Tibial nerve (tissue), 4 donors: Measurements from ENCODE around the gene RTL10.

Source experiments
- EP300 ChIP-seq, 2 donors: sonication (generic); formaldehyde crosslinking; IDR thresholded peaks; one replicate each; pipeline ENCODE4 v1.6.1; 2017; ENCODE audit warnings: antibody characterized with exemption in 2 of 2, mild to moderate bottlenecking in 1 of 2
- POLR2A ChIP-seq, 2 donors: fragments of 450-650 bp; IDR thresholded peaks; one replicate each; pipeline ENCODE4 v1.6.1; 2017; ENCODE audit warnings: antibody characterized with exemption in 2 of 2, mild to moderate bottlenecking in 2 of 2, moderate library complexity in 2 of 2
- TF ChIP-seq, protein P1 (sequence below), 5 experiments: fragments of 200-600 bp in 3 of 5; fragments of 450-650 bp in 2 of 5; sonication (generic) in 3 of 5; IDR thresholded peaks; one replicate each; pipeline ENCODE4 v1.5.1; 2016 to 2019; ENCODE audit warnings: antibody characterized with exemption in 5 of 5, mild to moderate bottlenecking in 3 of 5, moderate library complexity in 2 of 5

DNA sequence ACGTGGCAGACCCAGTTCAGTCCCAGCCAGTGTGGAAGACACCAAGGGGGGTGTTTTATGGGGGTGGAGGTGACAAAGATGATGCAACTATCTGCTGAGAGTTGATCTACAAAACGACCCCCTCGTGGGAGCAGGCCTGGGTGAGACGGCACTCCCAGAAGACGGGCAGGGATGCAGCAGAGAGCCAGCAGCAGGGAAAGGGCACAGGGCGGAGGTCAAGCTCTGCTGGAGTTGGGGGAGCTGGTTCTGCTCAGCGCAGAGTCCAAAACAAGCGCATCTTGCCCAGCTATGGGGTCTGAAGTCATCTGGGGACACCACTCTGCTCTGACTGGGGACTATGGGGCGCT lies 3.9 kb downstream of the RTL10 start:
- no peak for TF ChIP-seq POLR2A (IDR thresholded peaks at IDR 0.05)
- TF ChIP-seq, protein P1, sequence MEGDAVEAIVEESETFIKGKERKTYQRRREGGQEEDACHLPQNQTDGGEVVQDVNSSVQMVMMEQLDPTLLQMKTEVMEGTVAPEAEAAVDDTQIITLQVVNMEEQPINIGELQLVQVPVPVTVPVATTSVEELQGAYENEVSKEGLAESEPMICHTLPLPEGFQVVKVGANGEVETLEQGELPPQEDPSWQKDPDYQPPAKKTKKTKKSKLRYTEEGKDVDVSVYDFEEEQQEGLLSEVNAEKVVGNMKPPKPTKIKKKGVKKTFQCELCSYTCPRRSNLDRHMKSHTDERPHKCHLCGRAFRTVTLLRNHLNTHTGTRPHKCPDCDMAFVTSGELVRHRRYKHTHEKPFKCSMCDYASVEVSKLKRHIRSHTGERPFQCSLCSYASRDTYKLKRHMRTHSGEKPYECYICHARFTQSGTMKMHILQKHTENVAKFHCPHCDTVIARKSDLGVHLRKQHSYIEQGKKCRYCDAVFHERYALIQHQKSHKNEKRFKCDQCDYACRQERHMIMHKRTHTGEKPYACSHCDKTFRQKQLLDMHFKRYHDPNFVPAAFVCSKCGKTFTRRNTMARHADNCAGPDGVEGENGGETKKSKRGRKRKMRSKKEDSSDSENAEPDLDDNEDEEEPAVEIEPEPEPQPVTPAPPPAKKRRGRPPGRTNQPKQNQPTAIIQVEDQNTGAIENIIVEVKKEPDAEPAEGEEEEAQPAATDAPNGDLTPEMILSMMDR (IDR thresholded peaks at IDR 0.05), result no peak
- no peak for TF ChIP-seq EP300 (IDR thresholded peaks at IDR 0.05)
